Anterior cingulate cortex (tissue), 58 donors: ENCODE results near the gene LZTS2.

Experiments used
- DNase-seq, 58 donors: peaks; one replicate each; lab custom pipeline; 2025; lab: John Stamatoyannopoulos, UW

Gene LZTS2

DNA sequence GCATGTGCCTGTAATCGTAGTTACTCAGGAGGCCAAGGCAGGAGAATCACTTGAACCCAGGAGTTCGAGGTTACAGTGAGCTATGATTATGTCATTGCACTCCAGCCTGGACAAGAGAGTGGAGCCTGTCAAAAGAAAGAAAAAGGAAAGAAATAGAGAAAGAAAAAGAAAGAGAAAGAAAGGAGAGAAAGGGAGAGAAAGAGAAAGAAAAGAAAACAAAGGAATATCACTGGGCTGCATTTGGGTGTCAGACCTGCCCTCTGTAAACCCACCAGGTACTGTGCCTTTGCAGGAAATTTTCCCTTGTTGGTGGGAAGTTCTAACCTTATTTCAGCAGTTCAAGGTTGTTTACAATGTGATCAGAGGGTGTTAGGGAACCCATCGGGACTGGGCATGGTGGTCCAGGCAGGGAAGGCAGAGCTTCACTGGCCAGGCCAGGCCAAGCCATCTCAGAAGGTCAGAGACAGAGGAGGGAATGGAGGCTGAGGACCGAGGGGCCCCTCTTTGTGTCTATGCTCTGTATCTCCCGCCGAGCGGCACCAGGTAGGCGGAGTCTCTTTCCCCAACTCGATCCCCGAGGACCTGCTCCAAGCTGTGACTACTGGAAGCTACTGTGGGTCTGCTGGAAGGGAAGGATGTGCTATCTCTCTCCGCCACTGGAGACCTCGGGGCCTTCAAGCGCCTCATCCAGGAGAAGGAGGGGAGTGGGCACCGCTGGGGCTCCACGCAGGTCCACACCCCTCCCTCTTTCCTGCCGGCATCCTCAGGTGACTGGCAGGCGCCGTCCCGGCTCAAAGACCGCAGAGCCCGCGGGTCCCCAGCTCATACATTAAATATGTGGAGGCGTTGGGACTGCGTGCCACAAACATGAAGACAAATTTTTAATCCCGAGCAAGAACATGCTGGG lies 47.0 kb downstream of the LZTS2 start:
- no peak for DNase-seq

GRCh38 chr10:101047268-101047667 lies 47.7 kb downstream of the LZTS2 start:
- no peak for DNase-seq

GRCh38 chr10:101047961-101048892 lies 48.6 kb downstream of the LZTS2 start:
- no peak for DNase-seq

DNA sequence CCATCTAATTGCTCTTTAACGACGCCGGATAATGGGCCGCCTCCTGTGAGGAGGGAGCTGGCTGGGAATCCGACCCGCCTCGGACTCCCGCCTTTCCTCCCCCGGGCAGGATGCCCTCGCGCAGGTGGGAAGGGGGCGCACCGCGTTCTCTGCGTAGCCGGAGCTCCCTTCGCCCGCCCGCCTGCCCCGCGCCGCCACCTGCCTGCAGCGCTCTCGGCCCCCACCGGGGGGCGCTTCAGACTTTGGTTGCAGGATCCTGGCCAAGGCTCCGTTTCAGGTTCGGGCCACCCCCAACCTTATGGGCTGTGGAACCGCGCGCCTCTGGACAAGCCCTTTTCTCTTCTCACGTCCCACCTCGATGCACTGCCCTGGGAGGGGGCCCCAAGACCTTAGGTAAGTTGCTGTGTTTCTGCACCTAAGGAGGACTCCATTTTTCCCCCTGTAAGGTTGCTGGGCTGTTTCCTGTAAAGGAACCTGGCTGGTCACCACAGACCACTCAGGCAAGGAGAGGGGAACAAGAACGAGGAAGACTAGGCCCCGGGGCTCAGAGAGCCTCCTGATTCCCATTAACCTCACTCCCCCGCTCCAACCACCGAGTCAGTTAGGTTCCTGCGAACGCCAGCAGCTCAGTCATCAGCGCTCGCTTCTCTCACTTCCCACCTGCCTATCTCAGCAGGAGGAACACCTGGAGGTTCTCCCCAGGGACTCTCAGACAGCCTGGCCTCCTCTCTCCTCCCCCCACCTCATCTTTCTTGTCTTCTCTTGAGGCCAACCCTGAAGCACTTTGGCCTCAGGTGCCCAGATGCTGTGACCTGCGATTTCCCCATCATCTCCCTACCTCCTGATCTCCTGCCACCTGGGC lies 50.8 kb downstream of the LZTS2 start:
- DNase-seq, result peak in 12 of 58 donors; percentile 6 to 33 (median 16)

- peak in 6 of 58 donors; percentile 9 to 64 (median 18) for DNase-seq
These were observed 52.7 kb downstream of the LZTS2 start for GRCh38 chr10:101052285-101052684.

GRCh38 chr10:101053516-101053915 lies 53.9 kb downstream of the LZTS2 start:
- DNase-seq, result no peak

- DNase-seq, result no peak
These were observed 54.7 kb downstream of the LZTS2 start for GRCh38 chr10:101054351-101054750.

DNA sequence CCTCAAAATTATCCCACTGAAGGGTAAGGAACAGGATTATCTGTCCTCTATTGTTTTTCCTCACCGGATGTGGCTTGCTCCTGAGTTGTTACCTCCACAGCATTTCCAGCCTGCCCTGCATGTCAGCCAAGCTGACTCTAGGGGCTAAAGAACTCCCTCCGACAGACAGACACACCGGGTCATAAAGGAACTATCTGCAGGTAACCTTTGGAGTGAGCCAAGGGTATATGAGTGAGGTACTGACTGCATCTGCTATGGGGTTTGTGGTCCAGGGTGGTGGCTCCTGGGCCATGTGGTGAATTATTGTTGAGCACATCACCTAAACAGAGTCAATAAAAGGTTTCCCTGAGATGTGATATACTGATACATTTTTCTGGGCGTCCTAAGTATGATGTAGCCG lies 55.3 kb downstream of the LZTS2 start:
- DNase-seq, result no peak

DNA sequence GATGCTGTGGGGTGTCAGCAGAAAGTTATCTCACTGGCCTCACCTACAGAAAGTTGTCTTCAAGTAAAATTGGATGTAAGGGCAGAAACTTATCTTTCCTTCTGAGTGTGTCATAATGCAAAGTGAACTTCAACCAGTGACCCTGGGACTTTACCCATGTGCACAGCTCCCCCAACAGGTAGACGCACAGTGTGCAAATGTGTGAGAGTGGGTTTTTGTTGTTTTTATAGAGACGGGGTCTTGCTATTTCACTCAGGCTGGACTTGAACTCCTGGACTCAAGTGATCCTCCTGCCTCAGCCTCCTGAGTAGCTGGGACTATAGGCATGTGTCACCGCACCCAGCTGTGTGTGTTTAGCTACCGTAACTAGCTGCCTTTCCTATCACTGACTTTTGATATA lies 55.8 kb downstream of the LZTS2 start:
- no peak for DNase-seq

DNA sequence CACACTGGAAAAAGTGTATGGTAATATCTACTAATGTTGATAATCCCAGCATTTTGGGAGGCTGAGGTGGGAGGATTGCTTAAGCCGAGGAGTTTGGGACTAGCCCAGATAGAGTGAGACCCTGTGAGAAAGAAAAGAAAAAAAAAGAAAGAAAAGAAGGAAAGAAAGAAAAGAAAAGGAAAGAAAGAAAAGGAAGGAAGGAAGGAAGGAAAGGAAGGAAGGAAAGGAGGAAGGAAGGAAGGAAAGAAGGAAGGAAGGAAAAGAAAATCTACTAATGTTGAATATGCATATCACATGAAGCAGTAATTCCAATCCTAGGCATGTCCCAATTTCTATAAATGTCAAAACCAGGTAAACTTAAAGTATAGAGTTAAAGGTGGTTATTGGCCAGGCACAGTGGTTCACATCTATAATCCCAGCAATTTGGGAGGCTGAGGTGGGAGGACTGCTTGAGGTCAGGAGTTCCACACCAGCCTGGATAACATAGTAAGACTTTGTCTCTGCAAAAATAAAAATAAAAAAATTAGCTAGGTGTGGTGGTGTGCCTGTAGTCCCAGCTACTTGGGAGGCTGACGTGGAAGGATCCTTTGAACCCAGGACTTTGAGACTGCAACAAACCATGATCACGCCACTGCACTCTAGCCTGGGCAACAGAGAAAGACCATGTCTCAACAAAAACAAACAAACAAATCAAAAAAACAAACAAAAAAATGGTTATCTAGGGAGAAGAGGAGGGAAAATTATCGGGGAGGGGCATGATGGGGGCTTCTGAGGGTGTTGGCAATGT lies 57.0 kb downstream of the LZTS2 start:
- no peak for DNase-seq
